Type B pancreatic cell (in vitro differentiated cells): ENCODE measurements around the gene SLC35F3. TPM values are rescaled to one million over a fixed set of nuclear protein-coding genes. Genes with fewer than 3 reads are reported as not detected.
A peak's percentile ranks its signal among the peaks of the same experiment; 100 is the strongest.

Source experiments
- DNase-seq: peaks from one replicate; pipeline ENCODE4 v3.0.0; 2021; ENCODE audit warnings: mixed read lengths; ENCODE audit not compliant: unreplicated experiment; ENCODE audit errors: extremely low spot score
- H3K27ac Mint-ChIP-seq: 2 replicates; pipeline ENCODE4 v1.8.0; 2021; ENCODE audit warnings: mild to moderate bottlenecking, mixed read lengths
- H3K27me3 Mint-ChIP-seq: 2 replicates; pipeline ENCODE4 v1.8.0; 2021; ENCODE audit warnings: mixed read lengths
- H3K36me3 Mint-ChIP-seq: 2 replicates; pipeline ENCODE4 v1.8.0; 2021; ENCODE audit warnings: mixed read lengths
- H3K4me1 Mint-ChIP-seq: one replicate; pipeline ENCODE4 v1.8.0; 2021; ENCODE audit warnings: mixed read lengths; ENCODE audit not compliant: unreplicated experiment
- H3K4me3 Mint-ChIP-seq: 2 replicates; pipeline ENCODE4 v1.8.0; 2021; ENCODE audit warnings: mild to moderate bottlenecking, mixed read lengths
- H3K9me3 Mint-ChIP-seq: 2 replicates; pipeline ENCODE4 v1.8.0; 2021; ENCODE audit warnings: mixed read lengths
- CTCF ChIP-seq: fragments of 200-600 bp; sonication (generic); conservative IDR thresholded peaks from 2 replicates; pipeline ENCODE4 v1.5.0; 2021; ENCODE audit warnings: antibody characterized with exemption, mild to moderate bottlenecking
- total RNA-seq: library from RNA; stranded (reverse); gene quantifications from 2 replicates; pipeline ENCODE4 v1.2.1, GENCODE V29; 2021; ENCODE audit warnings: low replicate concordance

The SLC35F3 gene
- total RNA-seq, 1 donor from 2014 or later, result 2.1 TPM

- Mint-ChIP-seq H3K36me3 (no peaks in the 10 kb centered on the region), H3K27me3 (peaks cover 7% of the 10 kb centered on the region), H3K4me3 (no peak overlapping the region), H3K27ac (no peak overlapping the region), H3K4me1 (no peaks in the 10 kb centered on the region), H3K9me3 (no peaks in the 10 kb centered on the region)
- no peak for TF ChIP-seq CTCF
- no peak for DNase-seq
These were observed 398.0 kb downstream of the SLC35F3 start for GRCh38 chr1:234302354-234302962.

- H3K9me3 Mint-ChIP-seq, result no peaks in the 10 kb centered on the region
- no peaks in the 10 kb centered on the region for H3K36me3 Mint-ChIP-seq
- H3K27me3 Mint-ChIP-seq, result peaks cover 5% of the 10 kb centered on the region
- no peak overlapping the region for H3K4me3 Mint-ChIP-seq
- no peak for DNase-seq
- H3K4me1 Mint-ChIP-seq, result no peaks in the 10 kb centered on the region
- no peak overlapping the region for H3K27ac Mint-ChIP-seq
- TF ChIP-seq CTCF, result no peak
These were observed 398.8 kb downstream of the SLC35F3 start for GRCh38 chr1:234303231-234303630.

GRCh38 chr1:234307726-234308125 is 403.2 kb downstream of the SLC35F3 start:
- TF ChIP-seq CTCF, result no peak
- Mint-ChIP-seq H3K27ac (no peak overlapping the region), H3K27me3 (peaks cover 23% of the 10 kb centered on the region), H3K36me3 (no peaks in the 10 kb centered on the region), H3K4me3 (no peak overlapping the region), H3K9me3 (no peaks in the 10 kb centered on the region), H3K4me1 (peaks cover 6% of the 10 kb centered on the region)
- no peak for DNase-seq

- H3K4me1 Mint-ChIP-seq, result peaks cover 6% of the 10 kb centered on the region
- peaks cover 26% of the 10 kb centered on the region for H3K27me3 Mint-ChIP-seq
- DNase-seq, result no peak
- H3K9me3 Mint-ChIP-seq, result no peaks in the 10 kb centered on the region
- H3K4me3 Mint-ChIP-seq, result no peak overlapping the region
- no peaks in the 10 kb centered on the region for H3K36me3 Mint-ChIP-seq
- no peak for TF ChIP-seq CTCF
- no peak overlapping the region for H3K27ac Mint-ChIP-seq
These were observed 404.7 kb downstream of the SLC35F3 start for GRCh38 chr1:234309243-234309597.

GRCh38 chr1:234309598-234310459 is 405.4 kb downstream of the SLC35F3 start:
- Mint-ChIP-seq H3K4me1 (peaks cover 6% of the 10 kb centered on the region), H3K4me3 (peak overlapping the region; percentile 23), H3K36me3 (no peaks in the 10 kb centered on the region), H3K27me3 (peaks cover 21% of the 10 kb centered on the region), H3K9me3 (no peaks in the 10 kb centered on the region), H3K27ac (no peak overlapping the region)
- peak; percentile 96 for TF ChIP-seq CTCF
- DNase-seq, result peak; percentile 75
